ENCODE measurements around the gene HIP1R. TPM values are rescaled to one million over a fixed set of nuclear protein-coding genes. Genes with fewer than 3 reads are reported as not detected.

Gene HIP1R, protein sequence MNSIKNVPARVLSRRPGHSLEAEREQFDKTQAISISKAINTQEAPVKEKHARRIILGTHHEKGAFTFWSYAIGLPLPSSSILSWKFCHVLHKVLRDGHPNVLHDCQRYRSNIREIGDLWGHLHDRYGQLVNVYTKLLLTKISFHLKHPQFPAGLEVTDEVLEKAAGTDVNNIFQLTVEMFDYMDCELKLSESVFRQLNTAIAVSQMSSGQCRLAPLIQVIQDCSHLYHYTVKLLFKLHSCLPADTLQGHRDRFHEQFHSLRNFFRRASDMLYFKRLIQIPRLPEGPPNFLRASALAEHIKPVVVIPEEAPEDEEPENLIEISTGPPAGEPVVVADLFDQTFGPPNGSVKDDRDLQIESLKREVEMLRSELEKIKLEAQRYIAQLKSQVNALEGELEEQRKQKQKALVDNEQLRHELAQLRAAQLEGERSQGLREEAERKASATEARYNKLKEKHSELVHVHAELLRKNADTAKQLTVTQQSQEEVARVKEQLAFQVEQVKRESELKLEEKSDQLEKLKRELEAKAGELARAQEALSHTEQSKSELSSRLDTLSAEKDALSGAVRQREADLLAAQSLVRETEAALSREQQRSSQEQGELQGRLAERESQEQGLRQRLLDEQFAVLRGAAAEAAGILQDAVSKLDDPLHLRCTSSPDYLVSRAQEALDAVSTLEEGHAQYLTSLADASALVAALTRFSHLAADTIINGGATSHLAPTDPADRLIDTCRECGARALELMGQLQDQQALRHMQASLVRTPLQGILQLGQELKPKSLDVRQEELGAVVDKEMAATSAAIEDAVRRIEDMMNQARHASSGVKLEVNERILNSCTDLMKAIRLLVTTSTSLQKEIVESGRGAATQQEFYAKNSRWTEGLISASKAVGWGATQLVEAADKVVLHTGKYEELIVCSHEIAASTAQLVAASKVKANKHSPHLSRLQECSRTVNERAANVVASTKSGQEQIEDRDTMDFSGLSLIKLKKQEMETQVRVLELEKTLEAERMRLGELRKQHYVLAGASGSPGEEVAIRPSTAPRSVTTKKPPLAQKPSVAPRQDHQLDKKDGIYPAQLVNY
- 49.5 and 50.5 TPM in 2 replicates for total RNA-seq

DNA sequence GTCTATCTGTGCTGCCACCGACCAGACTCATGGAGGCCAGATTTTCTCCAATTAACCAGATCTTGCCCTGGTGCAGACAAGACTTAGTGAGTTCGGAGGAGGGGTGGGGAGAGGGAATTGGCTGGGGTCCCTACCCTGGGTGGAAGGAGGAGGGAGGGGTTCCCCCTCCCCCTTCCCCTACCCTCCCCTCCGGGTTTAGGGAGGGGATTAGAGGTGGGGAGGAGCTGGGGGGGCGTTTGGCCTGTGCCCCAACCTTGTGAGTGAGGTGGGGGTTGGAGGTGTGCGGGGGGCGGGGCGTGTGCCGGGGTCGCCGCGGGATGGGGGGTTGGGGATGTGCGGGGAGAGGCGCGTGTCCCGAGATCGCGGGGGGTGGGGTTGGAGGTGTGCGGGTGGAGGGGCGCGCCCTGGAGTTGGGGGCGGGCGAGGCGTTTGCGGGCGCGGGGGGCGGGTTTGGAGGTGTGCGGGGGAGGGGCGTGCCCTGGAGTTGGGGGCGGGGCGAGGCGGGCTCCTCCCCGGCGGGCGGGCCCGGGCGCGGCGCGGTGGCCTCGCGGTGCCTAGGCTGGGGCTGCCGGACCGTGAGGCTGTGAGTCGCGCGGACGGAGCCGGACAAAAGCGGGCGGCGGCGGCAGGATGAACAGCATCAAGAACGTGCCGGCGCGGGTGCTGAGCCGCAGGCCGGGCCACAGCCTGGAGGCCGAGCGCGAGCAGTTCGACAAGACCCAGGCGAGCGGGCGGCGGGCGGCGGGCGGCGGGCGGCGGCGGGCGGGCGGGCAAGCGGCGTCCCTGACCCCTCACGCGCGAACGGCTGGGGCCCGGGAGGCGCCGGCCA, at the start of gene HIP1R:
HIP1R (plus strand) TSS at position 537 of the 829 bp plus-strand sequence; CDS start at position 631, 94 bp downstream.

DNA sequence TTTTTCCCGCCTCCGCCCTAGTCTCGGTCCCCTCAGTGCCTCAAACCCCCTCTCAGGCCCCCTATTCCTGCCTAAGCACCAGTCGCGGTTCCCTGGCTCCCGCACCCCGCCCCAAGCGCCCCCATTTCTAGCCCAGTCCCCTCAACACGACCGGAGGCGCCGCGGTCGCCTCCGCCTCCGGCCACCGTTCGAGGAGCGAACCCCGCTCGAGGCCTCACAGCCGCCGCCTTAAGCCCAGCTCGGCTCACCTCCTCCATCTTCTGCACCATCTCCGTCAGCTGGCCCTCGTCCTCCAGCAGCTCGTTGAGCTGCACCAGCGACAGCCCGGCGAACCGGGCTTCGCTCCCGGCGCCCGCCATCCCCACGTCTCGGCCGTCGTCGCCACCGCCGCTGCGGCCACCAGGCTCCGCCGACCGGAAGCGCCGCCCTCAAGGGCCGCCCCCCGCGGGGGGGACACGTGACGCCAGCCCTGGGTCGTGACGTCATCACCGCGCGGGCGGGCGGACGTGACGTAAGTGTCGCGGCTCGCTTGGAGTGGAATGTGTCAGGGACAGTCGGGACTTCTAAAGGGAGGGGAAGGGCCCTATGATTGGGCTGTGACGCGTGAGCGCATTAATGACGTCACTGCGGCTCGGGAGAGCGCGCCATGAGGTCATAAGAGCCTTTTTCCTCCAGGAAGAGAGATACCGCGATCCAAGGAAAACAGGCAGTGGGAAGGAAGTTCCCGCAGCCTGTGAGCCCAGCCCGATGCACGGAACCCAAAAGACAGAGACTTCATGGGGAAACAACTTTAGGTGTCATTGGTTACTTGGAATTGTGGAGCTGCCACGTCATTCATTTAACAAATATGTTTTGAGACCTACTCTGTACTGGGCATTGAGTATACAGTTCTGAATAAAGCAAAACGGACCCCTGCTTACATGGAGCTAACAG, 60.7 kb downstream of the HIP1R start, which contains the start of gene VPS37B:
VPS37B (minus strand) TSS at position 421 of the 933 bp plus-strand sequence; CDS start at position 359, 62 bp downstream.

Other genes starting within 250 kb of the HIP1R start
- 3.9 and 5.1 TPM in 2 replicates for gene HCAR2, start 132.1 kb upstream of the HIP1R start, total RNA-seq
- gene HCAR3, start 118.6 kb upstream of the HIP1R start, total RNA-seq, result 0.70 and 2.0 TPM in 2 replicates
- gene HCAR1, start 104.6 kb upstream of the HIP1R start, total RNA-seq, result 0.05 and 0.21 TPM in 2 replicates
- 38.8 and 41.3 TPM in 2 replicates for gene DENR, start 82.6 kb upstream of the HIP1R start, total RNA-seq
- 0.14 TPM in 1 of 2 replicates, not detected in the other for gene CCDC62, start 60.9 kb upstream of the HIP1R start, total RNA-seq
- 71.3 and 77.0 TPM in 2 replicates for gene VPS37B, start 60.7 kb downstream of the HIP1R start, total RNA-seq
- gene ABCB9, start 131.0 kb downstream of the HIP1R start, total RNA-seq, result 4.1 and 7.2 TPM in 2 replicates
- 9.8 and 14.2 TPM in 2 replicates for gene OGFOD2, start 139.8 kb downstream of the HIP1R start, total RNA-seq
- gene ARL6IP4, start 145.2 kb downstream of the HIP1R start, total RNA-seq, result 255 and 280 TPM in 2 replicates